ENCODE data around the gene TCAP.

DNA sequence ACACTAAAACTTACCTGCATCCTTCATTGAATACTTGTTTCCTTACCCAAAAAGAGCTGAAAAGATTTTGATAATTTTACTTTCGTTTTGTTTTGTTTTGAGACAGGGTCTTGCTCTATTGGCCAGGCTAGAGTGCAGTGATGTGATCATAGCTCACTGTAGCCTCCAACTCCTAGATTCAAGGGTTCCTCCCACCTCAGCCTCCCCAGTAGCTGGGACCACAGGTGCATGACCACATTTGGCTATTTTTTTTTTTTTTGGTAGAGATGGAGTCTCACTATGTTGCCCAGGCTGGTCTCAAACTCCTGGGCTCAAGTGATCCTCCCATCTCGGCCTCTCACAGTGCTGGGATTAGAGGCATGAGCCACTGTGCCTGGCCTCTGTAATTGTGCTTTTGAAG is 10.0 kb upstream of the TCAP start:
- TF ChIP-seq, protein P1, sequence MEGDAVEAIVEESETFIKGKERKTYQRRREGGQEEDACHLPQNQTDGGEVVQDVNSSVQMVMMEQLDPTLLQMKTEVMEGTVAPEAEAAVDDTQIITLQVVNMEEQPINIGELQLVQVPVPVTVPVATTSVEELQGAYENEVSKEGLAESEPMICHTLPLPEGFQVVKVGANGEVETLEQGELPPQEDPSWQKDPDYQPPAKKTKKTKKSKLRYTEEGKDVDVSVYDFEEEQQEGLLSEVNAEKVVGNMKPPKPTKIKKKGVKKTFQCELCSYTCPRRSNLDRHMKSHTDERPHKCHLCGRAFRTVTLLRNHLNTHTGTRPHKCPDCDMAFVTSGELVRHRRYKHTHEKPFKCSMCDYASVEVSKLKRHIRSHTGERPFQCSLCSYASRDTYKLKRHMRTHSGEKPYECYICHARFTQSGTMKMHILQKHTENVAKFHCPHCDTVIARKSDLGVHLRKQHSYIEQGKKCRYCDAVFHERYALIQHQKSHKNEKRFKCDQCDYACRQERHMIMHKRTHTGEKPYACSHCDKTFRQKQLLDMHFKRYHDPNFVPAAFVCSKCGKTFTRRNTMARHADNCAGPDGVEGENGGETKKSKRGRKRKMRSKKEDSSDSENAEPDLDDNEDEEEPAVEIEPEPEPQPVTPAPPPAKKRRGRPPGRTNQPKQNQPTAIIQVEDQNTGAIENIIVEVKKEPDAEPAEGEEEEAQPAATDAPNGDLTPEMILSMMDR (IDR thresholded peaks at IDR 0.05): no peak
- TF ChIP-seq POLR2A (IDR thresholded peaks at IDR 0.05) (no peak), POLR2AphosphoS5 (IDR thresholded peaks at IDR 0.05) (no peak)
